CD14-positive monocyte (primary cell): ENCODE measurements around the gene CCR1. TPM values are rescaled to one million over a fixed set of nuclear protein-coding genes. Genes with fewer than 3 reads are reported as not detected.

Source experiments
- DNase-seq, 3 donors: peaks; one replicate each; pipeline ENCODE4 v3.0.0-alpha.2; 2011 to 2022
- H2AFZ ChIP-seq: 2 replicates; pipeline ENCODE4 v1.6.0; 2012; ENCODE audit warnings: mild to moderate bottlenecking, low read depth, low read length, inconsistent platforms; ENCODE audit not compliant: insufficient read depth, poor library complexity, severe bottlenecking
- H3K27ac ChIP-seq, 2 donors: 1 replicate in 1 of 2; 2 replicates in 1 of 2; pipeline ENCODE4 v1.5.1; 2012 to 2013; ENCODE audit warnings: low read length in 2 of 2, control low read depth in 1 of 2, inconsistent platforms in 1 of 2, low read depth in 1 of 2, mild to moderate bottlenecking in 1 of 2
- H3K27me3 ChIP-seq, 2 donors: one replicate each; pipeline versions ENCODE4 v1.6.0 to v1.6.1; 2011 to 2013; ENCODE audit warnings: low read length in 2 of 2; ENCODE audit not compliant: control insufficient read depth in 2 of 2, insufficient read depth in 2 of 2
- H3K36me3 ChIP-seq, 2 donors: replicated peaks in 1 of 2; 1 replicate in 1 of 2; 2 replicates in 1 of 2; pipeline versions ENCODE4 v1.5.1 to v1.6.1; 2012 to 2013; ENCODE audit warnings: low read length in 2 of 2, control low read depth in 1 of 2, inconsistent platforms in 1 of 2, mild to moderate bottlenecking in 1 of 2; ENCODE audit not compliant: insufficient read depth in 2 of 2, control insufficient read depth in 1 of 2
- H3K4me1 ChIP-seq, 2 donors: 1 replicate in 1 of 2; 2 replicates in 1 of 2; pipeline versions ENCODE4 v1.5.1 to v1.6.1; 2012 to 2013; ENCODE audit warnings: low read length in 2 of 2, control low read depth in 1 of 2, inconsistent platforms in 1 of 2, mild to moderate bottlenecking in 1 of 2, moderate library complexity in 1 of 2; ENCODE audit not compliant: insufficient read depth in 2 of 2, control insufficient read depth in 1 of 2
- H3K4me2 ChIP-seq: replicated peaks from 2 replicates; pipeline ENCODE3; 2012; ENCODE audit warnings: low read length, moderate library complexity, mild to moderate bottlenecking; ENCODE audit not compliant: poor library complexity, severe bottlenecking; ENCODE audit errors: extremely low read depth
- H3K4me3 ChIP-seq, 3 experiments: fragments of 200-600 bp in 1 of 3; sonication (generic) in 1 of 3; replicated peaks in 1 of 3; 1 replicate in 2 of 3; 2 replicates in 1 of 3; pipeline ENCODE4 v1.5.1; 2011 to 2013; ENCODE audit warnings: low read length in 3 of 3, mild to moderate bottlenecking in 3 of 3, control low read depth in 2 of 3, low read depth in 2 of 3, inconsistent platforms in 1 of 3, moderate library complexity in 1 of 3
- H3K79me2 ChIP-seq: 2 replicates; pipeline ENCODE4 v1.6.0; 2012; ENCODE audit warnings: mild to moderate bottlenecking, control low read depth, inconsistent platforms, low read length, moderate library complexity; ENCODE audit not compliant: insufficient read depth
- H3K9ac ChIP-seq: 2 replicates; pipeline ENCODE4 v1.6.0; 2017; ENCODE audit warnings: low read length, mild to moderate bottlenecking; ENCODE audit not compliant: insufficient read depth, poor library complexity, severe bottlenecking
- H3K9me3 ChIP-seq, 2 donors: replicated peaks in 1 of 2; 1 replicate in 1 of 2; 2 replicates in 1 of 2; pipeline versions ENCODE4 v1.5.1 to v1.6.1; 2012 to 2013; ENCODE audit warnings: low read length in 2 of 2, control low read depth in 1 of 2; ENCODE audit not compliant: control insufficient read depth in 1 of 2, insufficient read depth in 1 of 2
- H4K20me1 ChIP-seq: 2 replicates; pipeline ENCODE4 v1.6.0; 2012; ENCODE audit warnings: mild to moderate bottlenecking, low read length, control low read depth, moderate library complexity; ENCODE audit not compliant: insufficient read depth
- H3K27ac Mint-ChIP-seq, 7 donors: one replicate each; pipeline ENCODE4 v1.8.0; 2020; ENCODE audit warnings: mild to moderate bottlenecking in 7 of 7, mixed read lengths in 7 of 7, moderate library complexity in 6 of 7, inconsistent platforms in 2 of 7
- H3K27me3 Mint-ChIP-seq, 3 donors: one replicate each; pipeline ENCODE4 v1.8.0; 2021 to 2022; ENCODE audit warnings: low read depth in 3 of 3, mild to moderate bottlenecking in 3 of 3, mixed read lengths in 3 of 3, moderate library complexity in 3 of 3, inconsistent platforms in 1 of 3
- H3K36me3 Mint-ChIP-seq, 2 donors: one replicate each; pipeline ENCODE4 v1.8.0; 2020; ENCODE audit warnings: mixed read lengths in 2 of 2, inconsistent platforms in 1 of 2, mild to moderate bottlenecking in 1 of 2
- H3K4me1 Mint-ChIP-seq: one replicate; pipeline ENCODE4 v1.8.0; 2020; ENCODE audit warnings: mild to moderate bottlenecking, mixed read lengths
- H3K4me3 Mint-ChIP-seq, 2 donors: one replicate each; pipeline ENCODE4 v1.8.0; 2020; ENCODE audit warnings: mild to moderate bottlenecking in 2 of 2, mixed read lengths in 2 of 2, moderate library complexity in 1 of 2
- H3K9me3 Mint-ChIP-seq, 7 donors: one replicate each; pipeline ENCODE4 v1.8.0; 2020 to 2022; ENCODE audit warnings: mixed read lengths in 7 of 7, mild to moderate bottlenecking in 6 of 7, moderate library complexity in 6 of 7, inconsistent platforms in 2 of 7
- CTCF ChIP-seq: fragments of 200-600 bp; IDR thresholded peaks from one replicate; pipeline ENCODE4 v1.8.0; 2022; ENCODE audit warnings: antibody characterized with exemption, mild to moderate bottlenecking
- WGBS: methylation state at CpG from one replicate; pipeline ENCODE4 v1.1.5; 2013; ENCODE audit warnings: missing lambda C conversion rate; ENCODE audit not compliant: insufficient coverage; 5-methylcytosine and 5-hydroxymethylcytosine counted together
- intact Hi-C, 2 donors: fragments of 100-400 bp; cut with micrococcal nuclease; formaldehyde crosslinking; loops; one replicate each; pipeline versions ENCODE4 v1.15.0 to v1.15.1; 2023
- polyA minus RNA-seq: library from RNA; depleted of rRNA, polyadenylated mRNA; stranded (reverse); fragments of >200 nt; gene quantifications from 2 replicates; pipeline ENCODE4 v1.2.3, GENCODE V29; 2012
- polyA plus RNA-seq, 3 donors: library from polyadenylated mRNA; depleted of rRNA in 1 of 3; unstranded in 2 of 3; stranded (reverse) in 1 of 3; fragments of 300-500 nt in 2 of 3; fragments of >200 nt in 1 of 3; fragmentation: Illumina TruSeq in 2 of 3; gene quantifications; 1 replicate in 2 of 3; 2 replicates in 1 of 3; pipeline ENCODE4 v1.2.3, GENCODE V29; 2012 to 2021
- total RNA-seq, 12 experiments: library from RNA in 1 of 12; stranded (reverse) in 1 of 12; fragments of 120-200 nt in 1 of 12; gene quantifications; one replicate each; pipeline ENCODE4 v1.2.4 and lab custom pipeline; 2013 to 2026; ENCODE audit warnings: mixed read lengths in 6 of 12, inconsistent platforms in 1 of 12

CCR1 gene
- 185 TPM for total RNA-seq (2013)
- 100 to 1,000 TPM in 2 of 3 donors, 10 to 100 TPM in 1; 56.7 to 304 (median 233) TPM for polyA plus RNA-seq
- 89.4 and 179 TPM in 2 replicates for polyA minus RNA-seq
- total RNA-seq (lab: John Stamatoyannopoulos, UW) = 46.5 to 340 (median 147) reads per million in 11 experiments

DNA sequence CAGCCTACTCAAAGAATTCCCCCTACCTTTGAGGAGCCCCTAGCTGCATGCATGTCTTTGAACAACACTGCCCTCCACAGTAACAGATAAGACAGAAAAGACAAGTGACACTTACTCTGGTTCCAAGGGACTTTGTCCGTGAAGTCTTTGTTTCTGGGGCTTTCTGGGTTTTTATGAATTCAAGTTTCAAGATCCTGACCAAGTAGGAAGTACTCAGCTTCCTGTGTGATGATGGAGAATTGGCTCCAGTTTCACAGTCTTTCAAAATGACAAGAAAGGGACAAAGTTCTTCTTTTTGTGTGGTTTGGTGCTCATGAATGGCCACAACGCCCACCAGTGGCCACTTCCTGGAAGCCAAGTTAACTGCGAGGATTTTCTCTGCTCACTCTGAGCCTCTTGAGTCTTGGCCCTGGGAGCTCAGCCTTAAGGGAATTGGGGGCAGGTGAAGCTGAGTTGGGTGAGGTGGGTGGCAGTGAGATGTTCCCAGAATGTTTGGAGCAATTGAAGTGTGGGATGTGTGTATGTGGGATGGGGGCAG is at the start of gene CCR1:
Gene CCR1, minus strand, starts transcription at position 147 of the 538 bp plus-strand sequence. CDS start 4,000 bp downstream, outside the sequence.
- H3K27ac Mint-ChIP-seq = peak within 1 kb of the TSS; percentile 96 to 100 (median 99)
- Histone ChIP-seq H3K79me2 (peaks cover 52% of the 10 kb centered on the region), H3K27me3 (no peaks in the 10 kb centered on the region), H3K36me3 (peaks cover 15 to 27% of the 10 kb centered on the region in 2 donors), H3K27ac (peak within 1 kb of the TSS; percentile 84 to 96), H2AFZ (peak within 1 kb of the TSS; percentile 47), H3K4me2 (peak within 1 kb of the TSS; percentile 78), H3K9ac (peak within 1 kb of the TSS; percentile 82), H4K20me1 (peaks cover 20% of the 10 kb centered on the region), H3K9me3 (no peaks in the 10 kb centered on the region), H3K4me3 (peak within 1 kb of the TSS; percentile 70 to 99 (median 82)), H3K4me1 (peaks cover 77 to 86% of the 10 kb centered on the region in 2 donors)
- peaks cover 69% of the 10 kb centered on the region for H3K4me1 Mint-ChIP-seq
- DNase-seq = peak; percentile 88 to 93 (median 91)
- peak within 1 kb of the TSS; percentile 94 to 97 for H3K4me3 Mint-ChIP-seq
- TF ChIP-seq CTCF = peak; percentile 66
- H3K9me3 Mint-ChIP-seq = peaks cover 0 to 2% (median 0%) of the 10 kb centered on the region in 7 donors
- intact Hi-C loops = loop anchor here (2.0 to 5.0 kb wide), 4 partner anchors 15 to 121 kb away; no protein-coding TSS in a partner anchor
- peaks cover 38 to 49% of the 10 kb centered on the region in 2 donors for H3K36me3 Mint-ChIP-seq
- 0% methylated on average over 1 of the region's 3 CpGs for WGBS
- peaks cover 0 to 2% (median 0%) of the 10 kb centered on the region in 3 donors for H3K27me3 Mint-ChIP-seq

GRCh38 chr3:46252980-46253379 is 44.9 kb upstream of the CCR1 start:
- no peaks in the 10 kb centered on the region for H4K20me1 ChIP-seq
- no peaks in the 10 kb centered on the region for H3K36me3 ChIP-seq
- Mint-ChIP-seq H3K4me3 (no peak overlapping the region), H3K4me1 (no peaks in the 10 kb centered on the region), H3K27ac (no peak overlapping the region), H3K36me3 (no peaks in the 10 kb centered on the region), H3K27me3 (peaks cover 1 to 8% (median 8%) of the 10 kb centered on the region in 3 donors), H3K9me3 (peaks cover 0 to 4% (median 1%) of the 10 kb centered on the region in 7 donors)
- no CpG with 5 or more reads among the region's 1 CpG for WGBS
- H3K4me3 ChIP-seq = no peak overlapping the region
- no peak for TF ChIP-seq CTCF
- no peak overlapping the region for H3K4me2 ChIP-seq
- H3K79me2 ChIP-seq = no peaks in the 10 kb centered on the region
- H3K27ac ChIP-seq = no peak overlapping the region
- intact Hi-C loops = no loop called here
- no peak overlapping the region for H3K9ac ChIP-seq
- no peaks in the 10 kb centered on the region for H3K27me3 ChIP-seq
- H2AFZ ChIP-seq = no peak overlapping the region
- DNase-seq = peak in 1 of 3 donors; percentile 13
- no peaks in the 10 kb centered on the region for H3K4me1 ChIP-seq
- no peaks in the 10 kb centered on the region for H3K9me3 ChIP-seq
